ENCODE measurements around the gene OBP2A.

GRCh38 chr9:135526730-135527571 is 19.0 kb upstream of the OBP2A start:
- no peak for TF ChIP-seq ZNF274 (IDR thresholded peaks at IDR 0.05; ENCODE audit: low read depth, low read length)
- TF ChIP-seq SUZ12 (IDR thresholded peaks at IDR 0.05; ENCODE audit: extremely low read depth, insufficient read depth, insufficient read length) = no peak
- TF ChIP-seq YY1 (IDR thresholded peaks at IDR 0.05; ENCODE audit: insufficient read depth, insufficient read length) = no peak
